ENCODE data around the gene PHYHD1.

The PHYHD1 gene

GRCh38 chr9:128987805-128988204, 67.0 kb downstream of the PHYHD1 start:
- no peak overlapping the region for H3K27ac ChIP-seq

More at GRCh38 chr9:128987805-128988204, 67.0 kb downstream of the PHYHD1 start:
- TF ChIP-seq, protein P1, sequence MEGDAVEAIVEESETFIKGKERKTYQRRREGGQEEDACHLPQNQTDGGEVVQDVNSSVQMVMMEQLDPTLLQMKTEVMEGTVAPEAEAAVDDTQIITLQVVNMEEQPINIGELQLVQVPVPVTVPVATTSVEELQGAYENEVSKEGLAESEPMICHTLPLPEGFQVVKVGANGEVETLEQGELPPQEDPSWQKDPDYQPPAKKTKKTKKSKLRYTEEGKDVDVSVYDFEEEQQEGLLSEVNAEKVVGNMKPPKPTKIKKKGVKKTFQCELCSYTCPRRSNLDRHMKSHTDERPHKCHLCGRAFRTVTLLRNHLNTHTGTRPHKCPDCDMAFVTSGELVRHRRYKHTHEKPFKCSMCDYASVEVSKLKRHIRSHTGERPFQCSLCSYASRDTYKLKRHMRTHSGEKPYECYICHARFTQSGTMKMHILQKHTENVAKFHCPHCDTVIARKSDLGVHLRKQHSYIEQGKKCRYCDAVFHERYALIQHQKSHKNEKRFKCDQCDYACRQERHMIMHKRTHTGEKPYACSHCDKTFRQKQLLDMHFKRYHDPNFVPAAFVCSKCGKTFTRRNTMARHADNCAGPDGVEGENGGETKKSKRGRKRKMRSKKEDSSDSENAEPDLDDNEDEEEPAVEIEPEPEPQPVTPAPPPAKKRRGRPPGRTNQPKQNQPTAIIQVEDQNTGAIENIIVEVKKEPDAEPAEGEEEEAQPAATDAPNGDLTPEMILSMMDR (IDR thresholded peaks at IDR 0.05), result no peak
- TF ChIP-seq ZFX (IDR thresholded peaks at IDR 0.05; ENCODE audit: borderline replicate concordance), result no peak

Data from 22Rv1 (cell line).